ENCODE data around the gene NCS1. TPM values are rescaled to one million over a fixed set of nuclear protein-coding genes. Genes with fewer than 3 reads are reported as not detected.

NCS1 gene
- total and polyA plus RNA-seq, 2 of the 8 experiments (the other 6 are each of a cell fraction or from before 2014, with no cell fraction given), result 34.7 to 47.6 TPM

DNA sequence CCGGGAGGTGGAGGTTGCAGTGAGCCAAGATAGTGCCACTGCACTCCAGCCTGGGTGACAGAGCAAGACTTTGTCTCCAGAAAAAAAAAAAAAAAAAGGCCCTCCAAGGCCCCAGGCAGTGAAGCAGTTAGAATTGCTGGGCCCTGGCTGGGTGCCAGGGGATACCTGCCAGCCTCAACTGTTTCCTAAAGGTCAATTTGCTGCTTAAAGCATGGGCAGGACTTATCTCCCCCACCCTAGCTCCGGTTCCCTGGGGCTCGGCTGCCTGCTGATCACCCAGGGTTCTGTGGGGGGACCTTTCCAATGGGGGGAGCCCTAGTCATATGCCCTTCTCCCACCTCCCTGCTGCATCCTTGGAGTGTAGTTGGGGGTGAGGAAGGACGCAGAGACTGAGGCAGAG, 25.7 kb downstream of the NCS1 start (continued):
- TF ChIP-seq CHD2 (IDR thresholded peaks at IDR 0.05; ENCODE audit: low read length), result no peak
- no peak for TF ChIP-seq MAFK (IDR thresholded peaks at IDR 0.05; ENCODE audit: low read depth, low read length)
- no peak for TF ChIP-seq E2F6 (IDR thresholded peaks at IDR 0.05)
- no peak for TF ChIP-seq SUZ12 (IDR thresholded peaks at IDR 0.05; ENCODE audit: low read length)
- TF ChIP-seq CTCF (IDR thresholded peaks at IDR 0.05; ENCODE audit: control extremely low read depth in 1 of 3, insufficient read depth in 1 of 3, low read depth in 1 of 3, low read length in 3 of 3), result no peak

Data from H1 (cell line).